GM19455 (cell line): Measurements from ENCODE around the gene SPRED2.

ENCODE experiments used
- ATAC-seq: cut with Tn5 transposase; IDR thresholded peaks from one replicate; pipeline ENCODE4 v1.9.1; 2021; ENCODE audit not compliant: unreplicated experiment

Gene SPRED2

GRCh38 chr2:65282477-65283053 lies 149.8 kb downstream of the SPRED2 start:
- ATAC-seq = no peak

- no peak for ATAC-seq
Observed at GRCh38 chr2:65281627-65282351, 150.6 kb downstream of the SPRED2 start.

GRCh38 chr2:65279756-65280155 lies 152.6 kb downstream of the SPRED2 start:
- ATAC-seq = no peak

GRCh38 chr2:65278531-65278981 lies 153.8 kb downstream of the SPRED2 start:
- ATAC-seq = no peak

- no peak for ATAC-seq
Observed at GRCh38 chr2:65277791-65278483, 154.5 kb downstream of the SPRED2 start.

- no peak for ATAC-seq
Observed at GRCh38 chr2:65277118-65277517, 155.3 kb downstream of the SPRED2 start.

- ATAC-seq = no peak
Observed at GRCh38 chr2:65276609-65277008, 155.8 kb downstream of the SPRED2 start.

- ATAC-seq = no peak
Observed at GRCh38 chr2:65275141-65275915, 157.1 kb downstream of the SPRED2 start.

GRCh38 chr2:65273344-65273743 lies 159.1 kb downstream of the SPRED2 start:
- ATAC-seq = no peak

- ATAC-seq = no peak
Observed at GRCh38 chr2:65268957-65269356, 163.4 kb downstream of the SPRED2 start.

- ATAC-seq = no peak
Observed at GRCh38 chr2:65267008-65267407, 165.4 kb downstream of the SPRED2 start.

- ATAC-seq = no peak
Observed at GRCh38 chr2:65265671-65266045, 166.7 kb downstream of the SPRED2 start.

GRCh38 chr2:65264821-65265670 lies 167.4 kb downstream of the SPRED2 start:
- ATAC-seq = no peak

- no peak for ATAC-seq
Observed at GRCh38 chr2:65263986-65264385, 168.4 kb downstream of the SPRED2 start.

GRCh38 chr2:65263262-65263661 lies 169.1 kb downstream of the SPRED2 start:
- ATAC-seq = no peak

- no peak for ATAC-seq
Observed at GRCh38 chr2:65261676-65262075, 170.7 kb downstream of the SPRED2 start.
